Activated CD8-positive, alpha-beta memory T cell treated with anti-CD3 and anti-CD28 coated beads, Interleukin-2, amount 50 U/mL, for 1 hour (primary cell): ENCODE data around the gene STX8.
"Not testable (repeated sequence)": the region's sequence is repeated elsewhere in the genome, so short reads cannot be mapped to it uniquely, and the experiment has no call there.

ENCODE experiments used
- DNase-seq: peaks from one replicate; pipeline ENCODE4 v3.0.0-alpha.2; 2020; ENCODE audit errors: extremely low read depth

Gene STX8

DNA sequence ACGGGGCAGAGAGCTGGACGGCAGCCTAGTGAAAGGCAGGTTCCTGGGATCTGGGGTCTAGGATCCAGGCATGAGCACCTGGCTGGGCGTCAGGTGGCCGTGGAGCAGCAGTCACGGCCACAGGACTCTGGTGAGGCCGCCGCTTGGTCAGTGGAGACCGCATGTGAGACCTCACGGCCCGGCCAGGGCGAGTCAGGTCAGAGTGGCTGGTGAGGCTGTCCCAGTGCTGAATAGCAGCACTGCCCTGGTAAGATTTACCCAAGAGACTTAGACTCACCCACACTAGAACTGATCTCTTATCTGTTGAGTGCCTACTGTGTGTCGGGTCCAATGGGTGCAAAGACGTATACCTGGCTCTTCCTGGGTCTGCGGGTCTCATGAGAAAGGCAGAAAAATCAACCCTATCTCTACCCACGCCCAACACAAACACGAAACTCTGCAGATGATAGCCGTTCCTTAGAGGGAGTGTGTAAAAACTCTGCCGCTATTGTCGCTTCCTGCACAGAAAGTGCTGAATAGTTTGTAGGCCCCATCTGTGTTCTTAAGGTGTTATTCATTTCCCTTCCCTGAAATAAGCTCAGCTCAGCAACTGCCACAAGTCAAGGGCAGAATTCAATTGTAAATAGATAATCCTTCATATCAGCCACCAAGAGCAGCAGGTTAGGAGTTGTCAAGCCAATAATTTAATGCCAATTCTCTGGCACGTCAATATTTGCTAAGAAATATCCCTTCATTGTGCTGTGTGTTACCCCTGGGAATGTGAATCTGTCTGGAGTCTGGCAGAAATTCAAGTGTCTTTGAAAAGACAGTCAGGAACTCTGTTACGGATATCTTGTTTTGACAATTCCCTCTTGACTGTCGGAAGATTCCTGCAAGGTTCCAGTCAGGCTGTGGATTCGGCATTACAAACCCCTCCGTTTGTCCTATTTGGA, 314.3 kb downstream of the STX8 start:
- no peak for DNase-seq

DNA sequence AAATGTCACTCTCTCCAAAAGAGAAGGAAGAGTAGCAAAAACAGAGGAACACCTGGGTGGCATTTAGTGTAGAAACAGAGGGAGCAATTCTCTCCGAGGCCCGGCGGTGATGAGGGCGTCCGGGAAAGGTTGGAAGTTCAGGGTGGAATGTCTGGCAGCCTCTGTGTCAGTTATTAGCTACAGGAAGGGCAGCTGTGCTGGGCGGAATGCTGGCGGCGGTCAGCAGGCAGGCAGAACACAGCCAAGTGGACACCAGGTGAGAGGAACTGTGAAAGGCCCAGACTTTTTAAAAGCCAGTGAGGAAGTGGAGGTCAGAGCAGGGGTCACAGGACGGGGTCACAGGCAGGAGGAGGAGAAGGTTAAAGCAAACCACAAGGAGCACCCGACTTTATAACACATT, 316.2 kb downstream of the STX8 start:
- DNase-seq, result no peak

- no peak for DNase-seq
Observed at GRCh38 chr17:9258115-9259015, 317.3 kb downstream of the STX8 start.

GRCh38 chr17:9257630-9257965, 318.0 kb downstream of the STX8 start:
- DNase-seq, result not testable (repeated sequence)

- DNase-seq, result no peak
Observed at GRCh38 chr17:9256751-9257629, 318.6 kb downstream of the STX8 start.

DNA sequence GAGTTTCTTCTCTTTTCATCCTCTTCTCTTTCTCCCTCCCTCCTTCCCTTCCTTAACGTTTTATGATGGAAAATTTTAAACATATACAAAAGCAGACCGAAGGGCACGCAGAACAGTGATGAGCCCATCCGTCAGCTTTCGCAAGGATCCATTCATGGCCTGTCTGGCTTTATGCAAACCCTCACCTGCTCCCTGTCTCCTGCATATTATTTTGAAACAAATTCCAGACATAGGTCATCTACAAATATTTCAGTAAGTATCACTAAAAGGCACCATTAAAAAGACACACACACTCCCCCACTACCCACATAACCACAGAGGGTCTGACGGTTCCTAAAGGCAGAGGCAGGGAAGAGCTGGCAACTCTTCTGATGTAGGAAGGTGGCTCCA, 319.3 kb downstream of the STX8 start:
- DNase-seq, result no peak

GRCh38 chr17:9255833-9256232, 319.8 kb downstream of the STX8 start:
- DNase-seq, result no peak

GRCh38 chr17:9254841-9255240, 320.8 kb downstream of the STX8 start:
- no peak for DNase-seq

DNA sequence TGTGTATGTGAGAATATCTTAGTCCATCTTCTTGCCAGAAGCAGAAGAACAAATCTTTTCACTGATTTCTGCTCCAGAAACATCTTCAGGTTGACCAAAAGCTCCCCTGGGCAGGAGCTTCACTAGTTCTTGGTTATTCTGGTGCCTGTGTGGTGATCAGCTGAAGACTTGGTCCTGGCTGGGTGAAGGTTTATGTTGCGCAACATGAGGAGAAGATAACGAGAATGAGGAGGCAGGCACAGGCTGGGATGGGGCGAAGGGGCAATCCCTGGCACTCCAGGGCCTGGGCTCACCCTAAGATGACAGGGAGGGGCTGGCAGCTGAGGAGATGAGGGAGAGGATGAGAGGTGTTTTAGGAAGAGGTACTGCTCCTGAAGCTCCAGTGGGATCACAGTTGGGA, 322.3 kb downstream of the STX8 start:
- DNase-seq, result no peak

GRCh38 chr17:9251273-9251672, 324.3 kb downstream of the STX8 start:
- no peak for DNase-seq

GRCh38 chr17:9249245-9249953, 326.2 kb downstream of the STX8 start:
- DNase-seq, result no peak

DNA sequence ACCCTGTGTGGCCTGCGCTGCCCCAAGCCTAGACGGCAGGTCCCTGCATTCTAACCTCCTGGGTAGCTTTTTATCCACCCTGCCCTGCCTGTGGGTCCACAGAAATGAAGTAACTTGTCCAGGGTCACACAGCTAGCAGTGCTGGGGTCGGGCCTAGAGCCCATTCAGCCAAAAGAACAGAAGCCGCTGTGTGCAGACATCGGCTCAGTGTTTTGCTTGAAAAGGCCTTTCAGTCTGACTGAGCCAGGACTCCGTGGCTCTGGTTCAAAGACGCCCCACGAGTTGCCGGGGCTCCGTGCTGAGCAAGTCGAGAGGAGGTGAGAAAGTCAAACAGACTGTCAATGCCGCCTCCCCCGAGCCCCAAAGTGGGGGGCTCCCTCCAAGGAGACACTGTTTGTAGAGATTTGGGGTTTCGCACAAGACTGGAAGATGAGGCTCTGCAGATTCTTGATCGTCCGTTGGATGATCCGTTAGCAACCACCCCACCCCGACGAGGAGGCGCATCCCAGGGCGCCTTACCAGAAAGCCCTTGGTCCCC, 328.1 kb downstream of the STX8 start:
- DNase-seq, result no peak

GRCh38 chr17:9244066-9245052, 331.3 kb downstream of the STX8 start:
- DNase-seq, result no peak

- no peak for DNase-seq
Observed at GRCh38 chr17:9242983-9243382, 332.6 kb downstream of the STX8 start.

- no peak for DNase-seq
Observed at GRCh38 chr17:9242497-9242881, 333.1 kb downstream of the STX8 start.

DNA sequence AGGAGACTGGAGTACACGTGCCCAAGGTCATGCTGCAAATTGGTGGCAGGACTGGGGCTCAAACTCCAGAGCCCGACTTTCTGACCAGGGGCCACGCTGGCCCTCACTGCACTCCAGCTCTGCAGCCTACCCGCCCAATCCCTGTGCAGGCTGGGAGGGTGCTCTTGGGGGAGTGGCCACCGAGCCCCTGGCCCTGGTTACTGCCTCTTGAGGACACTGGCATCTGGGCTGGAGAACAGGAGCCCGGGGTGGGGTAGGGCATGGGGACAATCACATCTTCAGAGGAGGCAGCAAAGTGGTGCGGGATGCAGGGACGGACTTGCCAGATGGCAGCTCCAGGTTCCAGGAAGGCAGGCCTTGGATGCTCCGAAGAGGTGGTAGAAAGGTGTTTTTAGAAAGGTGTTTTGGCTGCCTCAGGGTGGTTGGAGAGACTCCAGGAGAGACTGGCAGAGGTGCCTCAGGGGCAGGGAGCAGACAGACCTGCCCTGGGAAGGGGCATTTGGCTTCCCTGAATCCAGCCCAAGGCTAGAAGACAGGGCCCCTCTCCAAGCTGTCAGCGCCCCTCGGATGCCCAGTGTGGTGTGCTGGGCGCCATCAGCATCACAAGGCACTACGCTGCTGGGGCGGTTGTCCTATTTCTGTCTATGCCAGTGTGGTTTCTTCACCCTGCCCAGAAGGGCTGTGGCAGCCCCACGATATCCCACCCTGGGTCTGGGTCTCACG, 333.7 kb downstream of the STX8 start:
- no peak for DNase-seq

DNA sequence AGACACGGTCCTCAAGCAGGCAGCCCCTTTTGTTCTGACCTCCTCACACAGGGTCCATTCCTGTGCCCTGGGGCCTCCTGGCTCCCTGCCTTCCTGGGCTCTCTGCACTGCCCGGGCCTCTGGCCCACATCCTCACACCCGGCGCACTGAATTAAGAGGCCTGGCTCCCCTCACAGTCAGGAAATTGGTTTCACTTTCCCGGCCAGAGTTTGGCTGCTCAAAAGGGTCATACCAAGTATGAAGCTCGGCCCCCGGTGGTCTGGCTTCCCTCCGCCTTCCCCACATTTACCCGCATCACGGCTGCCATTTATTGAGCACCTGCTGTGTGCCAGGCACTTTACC, 334.3 kb downstream of the STX8 start:
- DNase-seq, result no peak

- DNase-seq, result no peak
Observed at GRCh38 chr17:9240659-9241370, 334.8 kb downstream of the STX8 start.
